Stimulated activated CD4-positive, alpha-beta T cell treated with anti-CD3 and anti-CD28 coated beads, Interleukin-4, amount 100 ng/mL, for 4 hours (primary cell): ENCODE results near the gene KLHL10.
"Not testable (repeated sequence)": the region's sequence is repeated elsewhere in the genome, so short reads cannot be mapped to it uniquely, and the experiment has no call there.

ENCODE experiments used
- DNase-seq, 2 experiments: peaks; one replicate each; pipeline ENCODE4 v3.0.0-alpha.2; 2020

KLHL10 gene

DNA sequence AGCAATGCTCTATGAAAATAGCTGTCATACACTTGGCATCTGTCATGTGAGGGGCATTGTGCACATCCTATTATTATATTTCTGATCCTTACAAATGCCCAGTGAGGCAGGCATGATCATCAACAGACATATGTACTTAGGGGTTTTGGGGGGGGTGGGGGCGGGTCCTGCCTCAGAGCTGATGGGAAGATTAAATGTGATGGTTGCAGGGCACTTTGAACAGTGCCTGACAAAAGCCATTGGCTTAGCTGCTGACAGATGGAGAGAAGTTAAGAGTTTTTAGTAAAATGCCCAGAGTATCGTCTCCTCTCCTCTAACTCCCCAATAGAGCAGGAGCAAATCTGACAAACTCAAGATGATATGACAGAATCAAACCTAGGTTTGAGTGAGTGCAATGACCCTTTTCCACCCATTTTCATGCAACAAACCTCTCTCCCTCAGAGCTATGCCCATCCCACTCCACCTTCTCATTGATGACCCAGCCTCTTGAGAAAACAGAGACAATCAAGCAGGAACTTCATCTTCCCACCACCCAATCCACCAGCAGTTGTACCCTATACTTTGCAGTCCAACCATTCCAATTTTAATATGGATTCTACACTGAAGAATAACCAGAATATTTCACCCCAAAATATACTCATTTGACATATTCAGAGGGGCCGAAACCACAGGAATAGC, 22.8 kb downstream of the KLHL10 start:
- DNase-seq: no peak

DNA sequence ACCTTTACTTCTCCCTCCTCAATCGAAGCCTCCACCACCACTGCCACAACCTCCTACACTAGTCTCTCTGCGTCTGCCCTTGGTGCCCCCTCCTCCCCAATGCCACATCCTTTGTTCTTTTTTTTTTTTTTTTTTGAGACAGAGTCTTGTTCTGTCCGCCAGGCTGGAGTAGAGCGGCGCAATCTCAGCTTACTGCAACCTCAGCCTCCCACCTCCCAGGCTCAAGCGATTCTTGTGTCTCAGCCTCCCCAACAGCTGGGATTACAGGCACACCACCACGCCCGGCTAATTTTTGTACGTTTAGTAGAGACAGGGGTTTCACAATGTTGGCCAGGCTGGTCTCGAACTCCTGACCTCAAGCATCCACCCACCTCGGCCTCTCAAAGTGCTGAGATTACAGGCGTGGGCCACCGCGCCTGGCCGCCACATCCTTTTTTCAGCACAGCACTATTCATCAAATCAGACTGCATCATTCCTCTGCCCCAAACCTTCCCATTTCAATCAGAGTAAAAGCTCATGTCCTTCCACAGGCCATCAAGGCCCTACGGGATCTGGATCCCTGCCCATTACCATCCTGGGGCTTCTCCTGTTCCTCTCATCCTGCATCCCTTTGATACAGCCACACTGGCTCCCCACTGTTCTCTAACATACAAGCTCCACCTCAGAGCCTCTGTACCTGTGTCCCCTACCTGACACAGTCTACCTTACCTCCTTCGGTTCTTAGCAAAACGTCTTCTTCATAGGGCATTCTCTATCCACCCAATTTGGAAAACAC, 25.6 kb downstream of the KLHL10 start:
- peak; percentile 2 to 28 for DNase-seq

DNA sequence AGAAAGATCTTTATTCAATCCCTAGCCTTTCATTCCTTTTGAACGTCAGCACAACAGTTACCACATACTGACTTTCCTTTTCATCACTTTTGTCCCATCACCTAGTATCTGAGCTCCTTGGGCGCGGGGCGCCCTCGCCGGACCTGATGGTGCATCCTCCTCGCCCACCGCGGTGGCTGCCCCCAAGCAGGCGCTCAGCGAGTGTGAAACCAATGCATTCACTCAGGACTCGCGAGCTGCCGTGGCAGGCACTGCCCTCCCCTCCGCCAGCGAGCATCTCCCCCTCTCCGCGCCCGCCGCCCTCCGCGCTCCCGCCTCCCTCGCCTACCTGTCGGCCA, 26.8 kb downstream of the KLHL10 start:
- DNase-seq: peak in 1 of 2 experiments; percentile 64

- peak; percentile 84 for DNase-seq
Measured at GRCh38 chr17:41864836-41865595, 27.4 kb downstream of the KLHL10 start, which contains the start of gene KLHL11. Gene KLHL11 (minus strand): TSS chr17:41865423. CDS start chr17:41865370, 53 bp downstream.

GRCh38 chr17:41865596-41865893, 27.9 kb downstream of the KLHL10 start:
- no peak for DNase-seq

DNA sequence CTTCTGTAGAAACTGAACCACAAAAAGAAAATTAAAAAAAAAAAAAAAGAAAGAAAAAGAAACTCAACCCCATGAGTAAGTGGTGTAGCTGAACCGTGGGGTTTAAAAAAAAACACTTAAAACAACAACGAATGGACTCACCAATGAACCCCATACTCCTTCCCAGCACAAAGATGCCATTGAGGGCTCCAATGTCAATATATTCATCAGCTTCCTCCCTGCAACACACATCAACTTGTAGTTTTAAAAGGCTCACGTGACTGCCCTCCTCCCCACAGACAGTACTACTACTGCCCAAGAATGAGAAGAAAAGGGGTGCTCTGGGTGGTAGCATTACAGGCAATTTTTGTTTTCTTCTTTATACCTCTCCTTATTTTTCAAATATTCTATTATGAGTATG, 30.9 kb downstream of the KLHL10 start:
- DNase-seq: no peak

DNA sequence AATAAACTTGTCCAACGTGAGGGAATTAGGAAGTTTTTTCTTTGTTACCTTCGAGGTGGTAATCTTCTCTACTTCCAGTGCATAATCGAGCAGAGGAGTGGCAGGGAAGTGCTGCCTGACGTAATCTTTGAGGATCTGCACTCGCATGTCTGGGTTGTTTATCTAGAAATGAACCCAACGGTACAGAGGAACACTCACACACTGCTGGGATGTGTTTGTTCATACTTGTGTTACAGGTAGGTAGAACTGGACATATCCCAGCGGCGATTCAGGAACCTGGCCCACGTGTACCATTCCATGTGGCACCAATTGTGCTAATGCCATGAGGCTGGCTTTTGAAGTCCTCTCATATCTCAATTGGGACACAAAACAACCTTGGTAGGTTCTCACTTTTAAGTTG, 31.8 kb downstream of the KLHL10 start:
- DNase-seq: no peak

- no peak for DNase-seq
Measured at GRCh38 chr17:41870097-41870496, 32.5 kb downstream of the KLHL10 start.

DNA sequence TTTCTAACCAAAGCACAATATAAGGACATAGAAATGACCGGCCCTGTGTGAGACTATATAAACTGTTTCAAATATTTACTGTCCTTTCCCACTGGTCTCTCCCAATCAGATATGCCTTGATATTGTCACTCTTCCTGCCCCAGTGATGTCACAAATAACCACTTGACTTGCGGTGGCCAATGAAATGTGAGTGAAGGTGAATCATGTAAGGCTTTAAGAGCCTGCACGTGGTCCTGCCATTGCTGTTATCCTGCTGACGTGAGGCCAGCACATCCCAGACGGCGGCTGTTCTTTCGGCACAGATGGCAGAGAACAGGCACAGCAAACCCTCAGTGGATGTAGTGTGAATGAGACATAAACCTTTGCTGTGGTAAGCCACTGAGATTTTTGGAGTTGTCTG, 33.0 kb downstream of the KLHL10 start:
- no peak for DNase-seq

- DNase-seq: no peak
Measured at GRCh38 chr17:41871789-41872188, 34.2 kb downstream of the KLHL10 start.

- DNase-seq: no peak
Measured at GRCh38 chr17:41873559-41874292, 36.1 kb downstream of the KLHL10 start.

DNA sequence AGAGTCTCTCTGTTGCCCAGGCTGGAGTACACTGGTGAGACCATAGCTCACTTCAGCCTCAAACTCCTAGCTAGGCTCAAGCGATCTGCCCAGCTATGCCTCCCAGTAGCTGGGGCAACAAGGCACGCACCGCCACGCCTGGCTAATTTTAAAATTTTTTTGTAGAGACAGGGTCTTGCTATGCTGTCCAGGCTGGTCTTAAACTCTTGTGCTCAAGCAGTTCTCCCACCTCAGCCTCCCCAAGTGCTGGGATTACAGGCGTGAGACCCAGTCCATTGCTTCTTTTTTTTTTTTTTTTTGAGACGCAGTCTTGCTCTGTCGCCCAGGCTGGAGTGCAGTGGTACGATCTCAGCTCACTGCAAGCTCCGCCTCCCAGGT, 36.7 kb downstream of the KLHL10 start:
- not testable (repeated sequence) for DNase-seq

- DNase-seq: no peak
Measured at GRCh38 chr17:41880130-41880529, 42.5 kb downstream of the KLHL10 start.

GRCh38 chr17:41882756-41883155, 45.1 kb downstream of the KLHL10 start:
- DNase-seq: no peak

DNA sequence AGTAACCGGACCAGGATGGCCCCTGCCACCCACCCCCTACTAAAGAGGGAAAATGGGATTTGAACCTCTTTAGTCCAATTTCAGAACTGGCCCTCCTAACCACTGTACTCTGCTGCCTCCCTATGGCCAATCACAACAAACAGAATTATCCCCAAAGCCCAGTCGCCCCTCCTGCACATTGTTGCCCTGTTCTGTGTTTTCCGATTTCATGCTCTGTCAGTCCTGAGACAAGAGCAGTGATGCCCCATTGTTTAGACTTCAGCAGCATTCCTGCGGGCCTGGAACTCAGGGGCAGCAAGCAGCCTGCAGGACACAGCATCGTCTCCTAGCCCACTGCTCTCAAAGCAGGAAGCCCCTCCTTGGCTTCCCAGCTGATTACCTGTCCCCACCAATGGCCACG, 48.1 kb downstream of the KLHL10 start:
- no peak for DNase-seq

DNA sequence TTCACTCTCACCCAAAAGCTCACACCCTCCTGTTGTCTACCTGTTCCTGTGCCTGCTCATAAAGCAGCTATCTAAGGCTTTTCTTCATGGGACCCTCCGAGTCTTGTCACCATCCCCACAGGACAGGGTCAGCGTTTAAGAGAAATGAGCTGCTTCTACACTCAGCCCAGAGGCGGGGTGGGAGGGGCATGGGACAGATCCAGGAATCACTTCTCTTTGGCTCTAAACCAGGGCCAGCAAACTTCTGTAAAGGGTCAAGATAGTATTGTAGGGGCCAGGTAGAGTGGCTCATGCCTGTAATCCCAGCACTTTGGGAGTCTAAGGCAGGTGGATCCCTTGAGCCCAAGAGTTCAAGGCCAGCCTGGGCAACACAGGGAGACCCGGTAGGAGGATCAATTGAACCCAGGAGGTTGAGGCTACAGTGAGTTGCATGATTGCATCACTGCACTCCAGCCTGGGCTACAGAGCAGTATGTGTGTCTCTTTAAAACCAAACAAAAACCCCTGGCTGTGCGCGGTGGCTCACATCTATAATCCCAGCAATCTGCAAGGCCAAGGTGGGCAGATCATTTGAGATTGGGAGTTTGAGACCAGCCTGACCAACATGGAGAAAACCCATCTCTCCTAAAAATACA, 50.8 kb downstream of the KLHL10 start:
- DNase-seq: no peak

DNA sequence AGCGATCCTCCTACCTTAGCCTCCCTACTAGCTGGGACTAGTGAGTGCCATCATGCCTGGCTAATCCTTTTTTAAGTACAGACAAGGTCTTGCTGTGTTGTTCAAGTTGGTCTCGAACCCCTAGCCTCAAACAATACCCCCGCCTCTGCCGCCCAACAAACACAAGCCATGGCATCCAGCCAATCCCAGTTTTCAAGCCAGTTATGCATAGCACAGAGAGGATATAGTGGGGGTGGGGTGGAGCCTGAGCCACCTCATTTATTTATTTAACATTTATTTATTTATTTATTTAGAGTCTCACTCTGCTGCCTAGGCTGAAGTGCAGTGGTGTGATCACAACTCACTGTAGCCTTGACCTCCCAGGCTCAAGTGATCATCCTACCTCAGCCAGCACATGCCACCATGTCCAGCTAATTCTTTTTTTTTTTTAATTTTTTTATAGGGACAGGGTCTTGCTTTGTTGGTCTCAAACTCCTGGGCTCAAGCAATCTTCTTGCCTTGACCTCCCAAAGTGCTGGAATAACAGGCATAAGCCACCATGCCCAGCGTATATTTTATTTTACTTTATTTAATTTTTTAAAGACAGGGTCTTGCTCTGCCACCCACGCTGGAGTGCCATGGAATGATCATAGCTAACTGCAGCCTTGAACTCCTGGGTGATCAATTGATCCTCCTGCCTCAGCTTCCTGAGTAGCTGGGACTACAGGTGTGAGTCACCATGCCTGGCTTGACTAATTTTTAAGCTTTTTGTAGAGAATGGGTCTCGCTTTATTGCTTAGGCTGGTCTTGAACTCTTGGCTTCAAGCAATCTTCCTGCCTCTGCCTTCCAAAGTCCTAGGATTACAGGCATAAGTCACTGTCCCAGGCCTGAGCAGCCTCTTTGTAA, 53.8 kb downstream of the KLHL10 start:
- no peak for DNase-seq

- DNase-seq: no peak
Measured at GRCh38 chr17:41892021-41892376, 54.4 kb downstream of the KLHL10 start.

DNA sequence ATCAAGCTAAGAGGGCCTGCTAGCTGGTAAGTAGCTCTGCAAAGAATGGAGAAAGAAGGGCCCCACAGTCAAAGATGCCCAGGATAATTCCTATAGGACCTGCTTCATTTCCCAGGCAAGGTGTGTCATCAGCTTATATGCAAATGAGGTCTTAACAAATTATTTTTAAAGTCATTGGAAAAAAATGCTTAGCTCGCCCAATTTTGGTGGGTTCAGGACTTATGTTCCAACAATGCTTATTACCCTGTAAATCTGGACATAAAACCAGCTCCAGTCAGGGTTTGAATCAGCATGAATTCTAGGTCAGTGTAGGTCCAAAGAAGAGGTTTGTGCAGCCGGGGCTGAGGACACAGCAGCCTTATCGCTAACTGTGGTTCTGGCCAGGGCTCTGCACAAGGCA, 55.8 kb downstream of the KLHL10 start:
- no peak for DNase-seq

GRCh38 chr17:41894791-41895331, 57.2 kb downstream of the KLHL10 start:
- DNase-seq: no peak

DNA sequence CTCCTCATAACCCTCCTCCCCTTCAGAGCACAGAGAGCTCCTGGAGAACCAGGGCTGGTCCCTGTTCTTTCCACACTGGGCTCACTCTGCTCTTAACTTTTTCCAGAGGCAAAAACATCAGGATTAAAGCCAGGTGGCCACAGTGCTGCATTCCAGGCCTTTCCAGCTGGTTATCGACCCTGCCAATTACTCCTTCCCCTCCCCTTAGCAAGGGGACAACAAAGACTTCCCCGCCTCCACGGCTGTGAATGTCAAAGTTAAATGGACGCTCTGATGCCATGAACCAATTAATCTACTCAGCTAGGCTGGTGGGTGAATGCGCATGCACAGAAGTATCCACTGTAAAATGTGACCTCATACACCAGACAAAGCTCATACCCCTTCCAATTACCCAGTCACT, 58.0 kb downstream of the KLHL10 start:
- no peak for DNase-seq

DNA sequence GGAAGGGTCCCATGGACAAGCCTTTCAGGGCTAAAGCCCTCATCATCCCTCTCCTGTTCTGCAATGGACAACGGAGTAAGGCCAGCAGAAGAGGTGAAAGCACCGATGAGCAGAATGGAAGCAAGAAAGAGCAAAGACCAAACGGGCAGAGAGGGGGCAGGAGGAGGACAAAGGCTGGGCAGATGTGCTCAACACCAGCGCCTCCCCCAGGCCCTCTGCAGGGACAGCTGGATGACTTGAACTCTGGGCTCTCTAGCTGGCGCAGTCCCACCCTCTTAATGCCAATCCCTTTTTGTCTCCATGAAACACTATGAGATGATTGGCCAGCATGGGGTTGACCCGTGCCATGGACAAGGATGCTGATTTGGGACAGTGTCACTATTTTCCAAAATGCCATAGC, 59.1 kb downstream of the KLHL10 start:
- DNase-seq: no peak
